H1 (cell line): ENCODE measurements around the gene PRR5L. TPM values are rescaled to one million over a fixed set of nuclear protein-coding genes. Genes with fewer than 3 reads are reported as not detected.

Experiments
- CEBPB ChIP-seq: IDR thresholded peaks from 2 replicates; pipeline ENCODE4 v1.6.1; 2012; ENCODE audit warnings: low read depth, low read length
- CREB1 ChIP-seq: IDR thresholded peaks from 2 replicates; pipeline ENCODE4 v1.6.1; 2012; ENCODE audit warnings: inconsistent platforms
- PHF8 ChIP-seq: fragments of 200-600 bp; sonication (generic); conservative IDR thresholded peaks from 2 replicates; pipeline ENCODE4 v1.7.1; 2012; ENCODE audit warnings: low read depth, mild to moderate bottlenecking, inconsistent platforms, low read length, moderate library complexity
- TAF1 ChIP-seq: IDR thresholded peaks from 2 replicates; pipeline ENCODE4 v1.6.1; 2011; ENCODE audit warnings: mild to moderate bottlenecking, low read depth, low read length
- polyA plus RNA-seq, 7 experiments: library from polyadenylated mRNA; depleted of rRNA in 3 of 7; stranded (reverse) in 5 of 7; unstranded in 2 of 7; fragments of >200 nt in 5 of 7; fragments of 200-250 nt in 2 of 7; gene quantifications; 1 replicate in 5 of 7; 2 replicates in 1 of 7; 4 replicates in 1 of 7; pipeline versions ENCODE4 v1.2.1 to v1.2.3, GENCODE V29; 2011 to 2013; ENCODE audit warnings: missing spikeins in 2 of 7, mixed read lengths in 2 of 7
- total RNA-seq: library from RNA; stranded (reverse); fragmentation: NEBNext Ultra II Directional; extraction: Animal tissue kit (Norgen Biotek cat#: 25700); gene quantifications from 2 replicates; pipeline ENCODE4 v1.2.1, GENCODE V29; 2021

PRR5L gene
- total and polyA plus RNA-seq, 2 of the 8 experiments (the other 6 are each of a cell fraction or from before 2014, with no cell fraction given): 6.6 to 10.1 TPM

DNA sequence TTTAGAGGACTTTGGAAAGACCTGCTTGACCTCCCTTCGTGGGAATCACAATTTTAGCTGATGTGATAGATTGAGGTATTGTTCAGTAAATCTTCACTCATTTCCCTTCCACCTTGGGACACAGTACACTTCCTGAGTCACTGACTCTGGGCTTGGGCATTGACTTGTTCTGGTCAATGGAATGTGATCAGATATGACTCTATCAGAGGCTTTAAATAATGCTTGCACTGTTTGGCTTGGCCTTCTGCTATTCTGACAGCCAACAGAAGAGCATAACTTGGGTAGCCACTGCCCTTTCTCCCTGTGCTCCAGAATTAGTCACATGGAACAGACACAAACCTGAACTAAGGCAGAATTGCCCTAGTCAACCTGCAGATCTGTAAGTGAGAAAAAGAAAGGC, 12.5 kb downstream of the PRR5L start (continued):
- TF ChIP-seq TAF1 (no peak), CEBPB (no peak), CREB1 (no peak), PHF8 (no peak)
